Neural cell (in vitro differentiated cells): Measurements from ENCODE around the gene FHIT. TPM values are rescaled to one million over a fixed set of nuclear protein-coding genes. Genes with fewer than 3 reads are reported as not detected.

Experiments used
- H2AFZ ChIP-seq: fragments of 200-600, 300-800 bp; sonication (generic), shearing (Covaris generic); 2 replicates; pipeline ENCODE4 v1.6.0; 2014; ENCODE audit warnings: low read depth, mild to moderate bottlenecking, antibody characterized with exemption, low read length, moderate library complexity
- H3F3A ChIP-seq: fragments of 200-600 bp; shearing (Covaris generic); 2 replicates; pipeline ENCODE4 v1.6.1; 2016; ENCODE audit warnings: mild to moderate bottlenecking, moderate library complexity, mixed read lengths, antibody characterized with exemption, low read length; ENCODE audit not compliant: insufficient read depth, poor library complexity, severe bottlenecking
- H3K27ac ChIP-seq: fragments of 200-600, 300-800 bp; sonication (generic), shearing (Covaris generic); 2 replicates; pipeline ENCODE4 v1.5.1; 2014; ENCODE audit warnings: mild to moderate bottlenecking, low read length, moderate library complexity
- H3K27me3 ChIP-seq: fragments of 300-800, 200-600 bp; sonication (generic), shearing (Covaris generic); 2 replicates; pipeline ENCODE4 v1.6.0; 2014; ENCODE audit warnings: mild to moderate bottlenecking, low read depth, low read length, moderate library complexity; ENCODE audit not compliant: insufficient read depth
- H3K36me3 ChIP-seq: fragments of 300-800, 200-600 bp; sonication (generic), shearing (Covaris generic); 2 replicates; pipeline ENCODE4 v1.5.1; 2014; ENCODE audit warnings: mild to moderate bottlenecking, antibody characterized with exemption, low read length, moderate library complexity; ENCODE audit not compliant: insufficient read depth
- H3K4me2 ChIP-seq: fragments of 300-800, 200-600 bp; sonication (generic), shearing (Covaris generic); 2 replicates; pipeline ENCODE4 v1.6.0; 2014; ENCODE audit warnings: mild to moderate bottlenecking, low read length
- H3K4me3 ChIP-seq: fragments of 300-800, 200-600 bp; sonication (generic), shearing (Covaris generic); 2 replicates; pipeline ENCODE4 v1.5.1; 2014; ENCODE audit warnings: mild to moderate bottlenecking, low read length, moderate library complexity
- H3K79me2 ChIP-seq: fragments of 200-600 bp; shearing (Covaris generic); replicated peaks from 2 replicates; pipeline ENCODE4 v1.6.0; 2014; ENCODE audit warnings: mild to moderate bottlenecking, low read length, moderate library complexity; ENCODE audit not compliant: insufficient read depth
- H3K9ac ChIP-seq: fragments of 300-800, 200-600 bp; sonication (generic), shearing (Covaris generic); 2 replicates; pipeline ENCODE4 v1.6.1; 2016; ENCODE audit warnings: mild to moderate bottlenecking, low read length, mixed read lengths
- H3K9me2 ChIP-seq: fragments of 200-600 bp; shearing (Covaris generic); 2 replicates; pipeline ENCODE4 v1.6.1; 2016; ENCODE audit warnings: mild to moderate bottlenecking, low read length, mixed read lengths; ENCODE audit not compliant: insufficient read depth
- H3K9me3 ChIP-seq: fragments of 200-600, 300-800 bp; sonication (generic), shearing (Covaris generic); 2 replicates; pipeline ENCODE4 v1.6.1; 2016; ENCODE audit warnings: mild to moderate bottlenecking, mixed run types, low read length, moderate library complexity, mixed read lengths
- H4K20me1 ChIP-seq: fragments of 200-600 bp; shearing (Covaris generic); 2 replicates; pipeline ENCODE4 v1.6.1; 2016; ENCODE audit warnings: mild to moderate bottlenecking, mixed run types; ENCODE audit not compliant: insufficient read depth
- EP300 ChIP-seq: fragments of 450-650 bp; conservative IDR thresholded peaks from 2 replicates; pipeline ENCODE4 v1.6.1; 2014; ENCODE audit warnings: antibody characterized with exemption, mild to moderate bottlenecking, moderate library complexity; ENCODE audit not compliant: poor library complexity, severe bottlenecking
- EZH2 ChIP-seq: fragments of 200-600, 300-800 bp; shearing (Covaris generic), sonication (generic); IDR thresholded peaks from 2 replicates; pipeline ENCODE4 v1.6.1; 2014; ENCODE audit warnings: antibody characterized with exemption, low read length, borderline replicate concordance, mild to moderate bottlenecking; ENCODE audit not compliant: insufficient read depth, poor library complexity, severe bottlenecking
- MXI1 ChIP-seq: fragments of 450-650 bp; conservative IDR thresholded peaks from 2 replicates; pipeline ENCODE4 v1.6.1; 2014; ENCODE audit warnings: antibody characterized with exemption, mild to moderate bottlenecking; ENCODE audit not compliant: poor library complexity, severe bottlenecking
- POLR2AphosphoS5 ChIP-seq: IDR thresholded peaks from 2 replicates; pipeline ENCODE4 v1.6.1; 2012
- RAD21 ChIP-seq: fragments of 450-650 bp; conservative IDR thresholded peaks from 2 replicates; pipeline ENCODE4 v1.6.1; 2014; ENCODE audit warnings: antibody characterized with exemption, mild to moderate bottlenecking, moderate library complexity
- SMC3 ChIP-seq: fragments of 450-650 bp; conservative IDR thresholded peaks from 2 replicates; pipeline ENCODE4 v1.6.1; 2014; ENCODE audit warnings: antibody characterized with exemption, mild to moderate bottlenecking, moderate library complexity; ENCODE audit not compliant: poor library complexity
- TAF1 ChIP-seq: IDR thresholded peaks from 2 replicates; pipeline ENCODE4 v1.6.1; 2012; ENCODE audit warnings: low read depth
- polyA plus RNA-seq: library from polyadenylated mRNA; depleted of rRNA; stranded (reverse); fragments of >200 nt; gene quantifications from 2 replicates; pipeline ENCODE4 v1.2.3, GENCODE V29; 2014
- TF ChIP-seq, protein P1 (sequence below): IDR thresholded peaks from 2 replicates; pipeline ENCODE4 v1.6.1; 2012; ENCODE audit warnings: borderline replicate concordance
- TF ChIP-seq, protein P2 (sequence below): fragments of 450-650 bp; IDR thresholded peaks from 2 replicates; pipeline ENCODE4 v1.5.1; 2014; ENCODE audit warnings: antibody characterized with exemption, mild to moderate bottlenecking, moderate library complexity; ENCODE audit not compliant: poor library complexity, severe bottlenecking

Gene FHIT
- polyA plus RNA-seq, 1 donor from 2014 or later: not detected

DNA sequence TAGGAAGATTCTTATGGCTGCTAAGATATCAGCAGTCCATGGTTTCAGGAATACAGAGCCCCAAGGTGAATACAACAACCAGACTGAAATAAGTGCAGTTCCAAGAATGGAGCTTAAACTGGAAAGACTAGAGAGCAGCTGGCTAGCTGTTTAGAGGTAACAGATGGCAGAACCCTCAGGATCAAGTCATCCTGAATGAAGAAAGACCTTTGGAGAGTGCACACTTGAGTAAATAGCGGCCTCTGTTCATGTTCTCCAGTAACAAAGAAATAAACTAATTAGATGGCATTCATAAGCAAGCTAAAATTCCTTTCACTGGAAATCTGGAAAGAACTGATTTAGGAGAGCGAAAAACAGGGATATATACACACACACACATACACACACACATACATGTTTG is 968.4 kb downstream of the FHIT start:
- Histone ChIP-seq H3K9me3 (no peaks in the 10 kb centered on the region), H3K4me3 (no peak overlapping the region), H3K9me2 (no peaks in the 10 kb centered on the region), H3K27ac (no peak overlapping the region), H4K20me1 (no peaks in the 10 kb centered on the region), H3F3A (no peaks in the 10 kb centered on the region), H2AFZ (no peak overlapping the region), H3K36me3 (no peaks in the 10 kb centered on the region), H3K4me2 (no peak overlapping the region), H3K9ac (no peak overlapping the region), H3K79me2 (no peaks in the 10 kb centered on the region), H3K27me3 (no peaks in the 10 kb centered on the region)
- TF ChIP-seq TAF1: no peak
- no peak for TF ChIP-seq SMC3
- no peak for TF ChIP-seq RAD21
- no peak for TF ChIP-seq EP300
- TF ChIP-seq POLR2AphosphoS5: no peak
- no peak for TF ChIP-seq EZH2
- TF ChIP-seq MXI1: no peak
- TF ChIP-seq, protein P1, sequence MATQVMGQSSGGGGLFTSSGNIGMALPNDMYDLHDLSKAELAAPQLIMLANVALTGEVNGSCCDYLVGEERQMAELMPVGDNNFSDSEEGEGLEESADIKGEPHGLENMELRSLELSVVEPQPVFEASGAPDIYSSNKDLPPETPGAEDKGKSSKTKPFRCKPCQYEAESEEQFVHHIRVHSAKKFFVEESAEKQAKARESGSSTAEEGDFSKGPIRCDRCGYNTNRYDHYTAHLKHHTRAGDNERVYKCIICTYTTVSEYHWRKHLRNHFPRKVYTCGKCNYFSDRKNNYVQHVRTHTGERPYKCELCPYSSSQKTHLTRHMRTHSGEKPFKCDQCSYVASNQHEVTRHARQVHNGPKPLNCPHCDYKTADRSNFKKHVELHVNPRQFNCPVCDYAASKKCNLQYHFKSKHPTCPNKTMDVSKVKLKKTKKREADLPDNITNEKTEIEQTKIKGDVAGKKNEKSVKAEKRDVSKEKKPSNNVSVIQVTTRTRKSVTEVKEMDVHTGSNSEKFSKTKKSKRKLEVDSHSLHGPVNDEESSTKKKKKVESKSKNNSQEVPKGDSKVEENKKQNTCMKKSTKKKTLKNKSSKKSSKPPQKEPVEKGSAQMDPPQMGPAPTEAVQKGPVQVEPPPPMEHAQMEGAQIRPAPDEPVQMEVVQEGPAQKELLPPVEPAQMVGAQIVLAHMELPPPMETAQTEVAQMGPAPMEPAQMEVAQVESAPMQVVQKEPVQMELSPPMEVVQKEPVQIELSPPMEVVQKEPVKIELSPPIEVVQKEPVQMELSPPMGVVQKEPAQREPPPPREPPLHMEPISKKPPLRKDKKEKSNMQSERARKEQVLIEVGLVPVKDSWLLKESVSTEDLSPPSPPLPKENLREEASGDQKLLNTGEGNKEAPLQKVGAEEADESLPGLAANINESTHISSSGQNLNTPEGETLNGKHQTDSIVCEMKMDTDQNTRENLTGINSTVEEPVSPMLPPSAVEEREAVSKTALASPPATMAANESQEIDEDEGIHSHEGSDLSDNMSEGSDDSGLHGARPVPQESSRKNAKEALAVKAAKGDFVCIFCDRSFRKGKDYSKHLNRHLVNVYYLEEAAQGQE: no peak
- TF ChIP-seq, protein P2, sequence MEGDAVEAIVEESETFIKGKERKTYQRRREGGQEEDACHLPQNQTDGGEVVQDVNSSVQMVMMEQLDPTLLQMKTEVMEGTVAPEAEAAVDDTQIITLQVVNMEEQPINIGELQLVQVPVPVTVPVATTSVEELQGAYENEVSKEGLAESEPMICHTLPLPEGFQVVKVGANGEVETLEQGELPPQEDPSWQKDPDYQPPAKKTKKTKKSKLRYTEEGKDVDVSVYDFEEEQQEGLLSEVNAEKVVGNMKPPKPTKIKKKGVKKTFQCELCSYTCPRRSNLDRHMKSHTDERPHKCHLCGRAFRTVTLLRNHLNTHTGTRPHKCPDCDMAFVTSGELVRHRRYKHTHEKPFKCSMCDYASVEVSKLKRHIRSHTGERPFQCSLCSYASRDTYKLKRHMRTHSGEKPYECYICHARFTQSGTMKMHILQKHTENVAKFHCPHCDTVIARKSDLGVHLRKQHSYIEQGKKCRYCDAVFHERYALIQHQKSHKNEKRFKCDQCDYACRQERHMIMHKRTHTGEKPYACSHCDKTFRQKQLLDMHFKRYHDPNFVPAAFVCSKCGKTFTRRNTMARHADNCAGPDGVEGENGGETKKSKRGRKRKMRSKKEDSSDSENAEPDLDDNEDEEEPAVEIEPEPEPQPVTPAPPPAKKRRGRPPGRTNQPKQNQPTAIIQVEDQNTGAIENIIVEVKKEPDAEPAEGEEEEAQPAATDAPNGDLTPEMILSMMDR: no peak

DNA sequence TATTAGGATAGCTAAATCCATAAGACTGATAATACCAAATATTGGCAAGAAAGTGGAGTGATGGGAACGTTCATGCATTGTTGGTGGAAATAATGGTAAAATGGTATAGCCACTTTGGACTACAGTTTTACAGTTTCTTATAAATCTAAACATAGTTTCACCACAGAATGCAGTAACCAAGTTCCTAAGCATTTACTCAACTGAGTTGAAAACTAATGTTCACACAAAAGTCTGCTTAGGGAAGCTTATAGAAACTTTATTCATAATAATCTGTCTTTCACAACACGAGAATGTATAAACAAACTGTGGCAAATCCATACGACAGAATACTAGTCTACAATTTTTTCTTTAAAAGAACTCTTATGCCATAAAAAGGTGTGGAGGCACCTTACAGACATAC is 969.3 kb downstream of the FHIT start:
- H3K79me2 ChIP-seq: no peaks in the 10 kb centered on the region
- H3K9me2 ChIP-seq: no peaks in the 10 kb centered on the region
- no peak overlapping the region for H3K27ac ChIP-seq
- H3K36me3 ChIP-seq: no peaks in the 10 kb centered on the region
- no peak overlapping the region for H3K9ac ChIP-seq
- H3F3A ChIP-seq: no peaks in the 10 kb centered on the region
- H3K4me3 ChIP-seq: no peak overlapping the region
- H3K9me3 ChIP-seq: no peaks in the 10 kb centered on the region
- no peaks in the 10 kb centered on the region for H3K27me3 ChIP-seq
- no peak overlapping the region for H2AFZ ChIP-seq
- TF ChIP-seq EP300 (no peak), MXI1 (no peak), RAD21 (no peak), POLR2AphosphoS5 (no peak), TAF1 (no peak), SMC3 (no peak), EZH2 (no peak)
- TF ChIP-seq, protein P2: no peak
- TF ChIP-seq, protein P1: no peak
- H4K20me1 ChIP-seq: no peaks in the 10 kb centered on the region
- no peak overlapping the region for H3K4me2 ChIP-seq
